ENCODE results near the gene E2F6.

Gene E2F6

DNA sequence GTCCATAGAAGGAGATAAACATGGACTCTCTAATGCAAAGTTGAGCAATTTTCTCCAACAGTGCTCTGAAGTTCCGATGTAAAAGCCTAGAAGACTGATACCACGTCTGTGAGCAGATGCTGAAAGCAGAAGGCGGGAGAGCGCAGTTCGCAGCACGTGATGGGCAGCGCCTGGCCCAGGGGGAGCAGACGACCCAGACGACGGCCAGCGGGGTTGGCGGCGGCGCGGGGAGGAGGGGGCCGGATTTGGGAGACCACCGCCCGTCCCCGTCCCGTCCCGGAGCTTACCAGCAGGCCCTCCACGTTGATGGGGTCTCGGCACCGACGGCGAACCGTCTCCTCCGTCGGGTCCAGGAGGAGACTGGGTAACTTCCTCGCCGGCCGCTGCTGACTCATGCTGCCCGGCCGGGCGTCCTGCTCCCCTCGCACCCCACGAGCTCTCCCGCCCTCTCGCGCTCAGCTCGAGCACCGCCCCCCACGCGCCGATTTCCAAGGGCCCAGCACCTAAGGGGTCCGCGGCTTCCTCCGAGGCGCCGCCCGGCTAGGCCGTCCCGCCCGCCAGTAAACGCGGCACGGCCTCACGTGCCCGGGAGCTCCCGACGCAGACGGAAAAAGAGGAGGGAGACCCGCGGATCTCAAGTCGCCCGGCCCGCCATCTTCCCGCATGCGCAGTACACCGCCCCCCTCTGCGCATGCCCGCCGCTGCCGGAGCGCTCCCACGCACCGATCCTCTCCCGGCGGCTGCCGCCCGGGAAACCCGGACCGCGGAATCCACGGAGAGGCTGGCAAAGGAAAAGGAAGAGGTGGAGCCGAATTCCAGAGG, at the start of gene E2F6:
TSS of gene E2F6 (minus strand) at position 677 of the 822 bp plus-strand sequence. CDS start at position 395, 282 bp downstream.
- DNase-seq: peak; percentile 87

- no peak for DNase-seq
Measured at GRCh38 chr2:11515490-11515981, 49.6 kb upstream of the E2F6 start.

- no peak for DNase-seq
Measured at GRCh38 chr2:11514904-11515303, 48.9 kb upstream of the E2F6 start.

- no peak for DNase-seq
Measured at GRCh38 chr2:11514081-11514730, 48.2 kb upstream of the E2F6 start.

GRCh38 chr2:11513319-11513718, 47.4 kb upstream of the E2F6 start:
- DNase-seq: no peak

- DNase-seq: no peak
Measured at GRCh38 chr2:11512431-11512830, 46.5 kb upstream of the E2F6 start.

DNA sequence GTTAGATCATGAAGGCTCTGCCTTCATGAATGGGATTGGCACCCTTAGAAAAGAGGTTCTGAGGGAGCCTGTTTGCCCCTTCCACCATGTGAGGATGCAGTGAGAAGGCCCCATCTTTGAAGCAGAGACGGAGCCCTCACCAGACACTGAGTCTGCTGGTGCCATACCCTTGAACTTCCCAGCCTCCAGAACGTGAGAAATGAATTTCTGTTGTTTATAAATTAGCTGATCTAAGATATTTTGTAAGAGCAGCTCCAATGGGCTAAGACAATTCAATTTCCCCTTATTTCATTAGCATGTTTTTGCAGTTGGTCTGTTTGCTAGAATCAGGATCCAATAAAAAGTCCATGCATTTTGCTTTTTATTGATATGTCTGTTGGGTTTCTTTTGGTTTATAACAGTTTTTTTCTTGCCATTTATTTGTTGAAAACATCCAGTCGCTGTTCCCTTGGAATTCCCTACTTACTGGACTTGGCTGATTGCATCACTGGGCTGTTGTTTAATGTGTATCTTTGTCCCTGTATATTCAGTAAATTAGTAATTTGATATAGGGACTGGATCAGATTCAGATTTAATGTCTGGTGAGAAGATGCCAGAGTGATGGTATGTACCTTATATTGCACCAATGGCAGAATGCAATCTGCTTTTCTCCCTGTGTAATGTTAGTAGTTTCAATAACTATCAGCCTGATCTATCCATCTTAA, 43.8 kb upstream of the E2F6 start:
- no peak for DNase-seq

- DNase-seq: no peak
Measured at GRCh38 chr2:11508279-11508678, 42.3 kb upstream of the E2F6 start.

DNA sequence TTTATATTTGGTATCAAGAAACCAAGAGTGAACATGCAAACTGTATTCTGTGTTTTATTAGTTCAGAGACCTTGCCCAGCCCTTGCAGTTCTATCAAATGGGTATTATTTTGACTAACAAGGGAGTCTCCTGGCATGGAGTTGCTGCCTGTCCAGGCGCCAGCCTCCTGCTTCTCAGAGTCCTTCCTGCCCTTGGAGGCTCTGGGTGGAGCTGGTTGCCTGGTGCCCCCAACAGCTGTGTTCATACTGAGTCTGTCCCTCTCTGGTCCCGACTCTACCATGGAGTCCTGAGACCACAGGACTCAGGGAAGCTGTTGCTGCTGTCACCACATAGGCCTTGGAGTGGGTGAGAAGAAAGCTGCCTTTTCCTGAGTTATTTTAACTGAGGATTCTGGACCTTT, 41.6 kb upstream of the E2F6 start:
- no peak for DNase-seq

- no peak for DNase-seq
Measured at GRCh38 chr2:11506611-11506969, 40.6 kb upstream of the E2F6 start.

DNA sequence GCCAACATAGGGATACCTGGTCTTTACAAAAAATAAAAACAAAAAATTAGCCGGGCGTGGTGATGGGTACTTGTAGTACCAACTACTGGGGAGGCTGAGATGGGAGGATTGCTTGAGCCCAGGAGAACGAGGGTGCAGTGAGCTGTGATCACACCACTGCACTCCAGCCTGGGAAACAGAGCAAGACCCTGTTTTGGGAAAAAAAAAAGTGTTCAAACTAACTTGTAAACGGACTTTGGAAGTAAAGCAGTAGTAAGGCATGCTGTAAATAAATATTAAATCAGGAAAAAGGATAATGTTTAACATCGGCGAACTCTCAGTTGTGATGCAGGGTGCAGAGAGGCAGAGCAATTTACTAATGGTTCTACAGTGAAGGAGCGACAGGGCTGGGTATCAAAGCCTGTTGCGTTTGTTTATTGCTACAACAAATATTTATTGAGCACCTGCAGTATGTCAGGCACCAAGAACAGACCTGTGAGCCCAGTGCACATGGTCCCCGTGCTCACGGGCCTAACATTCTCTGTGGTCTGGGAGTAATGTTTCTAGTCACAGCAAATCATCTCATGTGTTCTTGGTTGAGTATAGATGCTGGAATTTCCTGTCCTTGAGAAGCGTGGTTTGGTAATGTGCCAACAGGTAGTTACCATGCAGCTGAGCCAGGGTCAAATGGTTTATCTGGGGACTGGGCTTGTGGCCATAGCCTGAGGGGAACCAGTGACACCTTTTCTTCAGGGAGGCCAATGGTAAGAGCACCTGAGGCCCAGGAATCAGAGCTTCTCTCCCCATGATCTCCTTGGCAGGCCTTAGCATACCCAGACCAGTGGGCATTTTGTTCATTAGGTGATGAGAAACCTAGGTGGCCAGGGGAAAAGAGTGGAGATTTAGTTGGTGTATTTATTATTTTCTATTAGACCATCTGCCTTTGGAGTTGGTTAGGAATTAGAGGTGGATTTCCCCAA, 40.0 kb upstream of the E2F6 start:
- DNase-seq: no peak

DNA sequence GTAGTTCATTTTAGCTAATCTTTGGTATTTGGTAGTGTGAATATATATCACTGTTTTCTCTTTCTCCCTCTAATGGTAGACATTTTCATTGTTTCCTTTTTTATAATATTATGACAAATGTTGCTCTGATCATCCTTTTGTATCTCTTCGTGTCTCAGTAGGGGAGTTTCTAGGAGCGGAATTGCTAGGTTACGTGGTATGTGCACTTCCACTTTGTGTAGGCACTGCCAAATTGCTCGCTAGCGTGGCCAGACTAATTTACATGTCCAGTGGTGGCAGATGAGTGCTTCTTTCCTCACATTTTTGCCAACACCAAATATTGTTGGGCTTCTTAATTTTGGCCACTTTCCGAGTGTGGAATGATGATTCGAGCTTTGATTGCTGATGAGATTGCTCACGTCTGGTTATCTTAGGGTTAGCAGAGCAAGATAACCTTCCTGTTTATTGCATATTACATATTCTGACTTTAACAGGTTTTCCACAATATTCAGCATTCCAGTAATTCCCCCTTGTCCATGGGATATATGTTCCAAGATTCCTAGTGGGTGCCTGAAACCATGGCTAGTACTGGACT, 37.5 kb upstream of the E2F6 start:
- DNase-seq: no peak

- no peak for DNase-seq
Measured at GRCh38 chr2:11502740-11503292, 36.9 kb upstream of the E2F6 start.

DNA sequence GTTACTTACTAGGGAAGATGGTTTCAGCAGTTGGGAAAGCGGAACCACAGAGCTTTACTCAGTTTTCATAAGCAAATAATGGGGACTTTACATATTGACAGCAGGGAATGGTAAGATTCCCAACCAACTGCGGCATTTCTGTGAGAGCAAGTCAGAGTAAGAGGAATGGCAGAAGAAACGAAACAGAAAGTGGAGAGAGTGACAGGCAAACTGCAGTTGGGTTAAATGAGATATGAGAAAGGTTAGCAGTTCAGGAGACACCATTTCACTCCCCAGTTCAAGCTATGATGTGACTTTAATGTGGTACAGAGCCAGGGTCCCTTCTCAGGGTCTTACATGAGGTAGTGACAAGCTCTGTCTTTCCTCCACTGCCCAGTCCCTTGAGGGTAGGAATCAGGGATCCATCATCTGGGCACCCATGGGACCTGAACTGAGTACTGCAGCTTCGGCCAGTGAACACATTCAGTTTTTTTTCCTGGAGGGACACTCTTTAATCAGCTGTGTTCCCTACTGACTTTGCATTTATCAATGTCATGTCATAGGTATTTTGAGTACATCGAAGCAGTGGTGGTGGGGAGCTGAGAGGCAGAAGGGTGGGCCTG, 34.8 kb upstream of the E2F6 start:
- no peak for DNase-seq

- DNase-seq: no peak
Measured at GRCh38 chr2:11499081-11499743, 33.3 kb upstream of the E2F6 start.

DNA sequence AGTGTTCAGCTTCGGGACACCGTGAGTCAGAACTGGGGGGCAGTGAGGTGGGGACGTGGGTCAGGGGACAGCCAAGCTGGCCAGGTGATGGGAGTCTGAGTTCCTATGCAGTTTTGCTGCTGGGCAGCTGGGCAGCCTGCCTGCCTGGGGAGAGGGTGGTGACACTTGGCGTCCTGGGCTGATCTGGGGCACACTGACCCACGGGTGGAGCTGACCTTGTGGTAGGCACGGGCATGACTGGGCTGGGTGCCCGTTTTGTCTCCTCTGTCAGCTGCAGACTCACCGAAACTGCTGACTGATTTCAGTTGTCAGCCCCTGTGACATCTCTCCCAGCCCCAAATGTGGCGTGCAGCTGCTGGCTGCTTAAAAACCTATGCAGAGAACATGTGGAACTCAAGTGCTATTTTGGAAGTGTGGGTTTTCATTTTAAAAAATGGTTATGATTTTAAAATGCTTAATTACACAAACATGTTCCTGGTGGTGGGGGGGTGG, 32.6 kb upstream of the E2F6 start:
- DNase-seq: no peak

DNA sequence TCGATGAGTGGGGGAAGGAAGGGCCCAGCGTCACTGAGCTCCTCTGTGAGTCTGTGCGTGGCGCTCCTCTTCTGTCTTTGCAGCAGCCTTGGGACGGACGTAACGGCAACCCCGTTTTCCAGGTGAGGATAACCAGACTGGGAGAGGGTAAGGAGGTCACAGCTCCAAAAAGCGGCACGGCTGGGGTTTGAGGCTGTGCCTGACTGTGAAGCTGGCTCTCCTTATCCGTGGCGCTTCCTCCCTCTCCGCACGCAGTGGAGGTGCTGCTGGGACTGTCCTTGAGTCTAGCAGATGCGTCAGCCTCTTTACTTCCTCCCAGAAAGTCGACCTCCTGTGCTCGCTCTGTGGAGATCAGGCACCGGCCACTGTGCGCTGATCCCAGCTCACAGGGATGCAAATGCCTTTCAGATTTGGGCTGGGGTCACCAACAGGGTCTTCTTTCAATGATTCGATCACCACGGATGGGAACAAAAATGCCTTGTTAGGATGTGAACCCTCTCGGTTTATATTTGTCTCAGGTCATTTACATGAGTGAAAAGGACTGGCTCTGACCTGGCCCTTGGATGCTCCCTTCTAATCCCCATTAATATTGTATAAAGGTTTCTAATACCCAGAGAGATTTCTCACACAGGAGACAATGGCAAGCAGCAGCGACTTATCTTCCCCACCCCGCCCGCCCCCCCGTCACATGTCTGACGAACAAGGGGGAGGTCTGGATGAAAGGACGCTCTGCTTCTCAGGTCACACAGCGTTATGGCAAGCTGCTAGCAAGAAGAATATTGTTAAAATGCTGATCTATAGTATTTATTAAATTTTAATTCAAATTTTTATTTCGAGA, 30.1 kb upstream of the E2F6 start:
- DNase-seq: no peak

DNA sequence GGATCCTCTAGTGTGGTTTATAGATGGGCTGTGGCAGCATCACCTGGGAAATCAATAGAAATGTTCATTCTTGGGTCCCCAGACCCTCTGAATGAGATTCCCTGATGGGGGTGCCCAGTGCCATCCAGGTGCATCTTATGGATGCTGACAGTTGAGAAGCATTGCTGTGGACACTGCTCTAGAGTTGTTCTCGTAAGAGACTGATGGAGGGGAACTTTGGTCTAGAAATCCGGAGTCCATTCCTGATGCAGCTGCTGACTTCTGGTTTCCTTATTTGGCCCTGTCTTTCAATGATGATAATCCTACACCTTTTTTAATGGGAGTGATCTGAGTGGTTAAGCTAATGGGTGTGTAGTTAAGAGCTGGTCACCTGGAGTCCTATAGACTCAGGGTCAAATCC, 28.3 kb upstream of the E2F6 start:
- DNase-seq: no peak

- no peak for DNase-seq
Measured at GRCh38 chr2:11493282-11493681, 27.3 kb upstream of the E2F6 start.

GRCh38 chr2:11492720-11493119, 26.8 kb upstream of the E2F6 start:
- no peak for DNase-seq

Measured in CD4-positive, alpha-beta T cell treated with Interleukin-17A for 1 hour (primary cell).